ENCODE results near the gene SCN2A.
A peak's percentile ranks its signal among the peaks of the same experiment; 100 is the strongest.
"Not testable (repeated sequence)": the region's sequence is repeated elsewhere in the genome, so short reads cannot be mapped to it uniquely, and the experiment has no call there.

Gene SCN2A

DNA sequence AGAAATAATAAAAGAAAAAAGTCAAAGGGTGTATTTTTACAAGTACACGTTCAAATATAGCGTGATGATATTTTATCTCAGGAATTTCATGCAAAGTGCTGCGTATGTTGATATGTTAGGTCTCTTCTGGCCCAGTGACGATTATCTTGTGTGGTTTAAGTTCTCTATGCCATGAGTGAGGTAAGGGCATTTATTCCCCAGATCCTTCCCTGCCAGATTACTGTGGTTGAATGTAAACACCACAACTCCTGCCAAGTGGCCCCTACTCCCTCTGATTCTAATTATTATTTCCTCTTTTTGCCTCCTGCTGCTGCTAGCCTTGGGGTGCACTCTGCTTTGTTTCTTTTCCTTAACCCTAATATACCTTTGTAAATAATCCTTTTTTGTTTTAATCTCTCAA, 12.2 kb downstream of the SCN2A start:
- no peak for DNase-seq (ENCODE audit: low read depth in 2 of 2)

DNA sequence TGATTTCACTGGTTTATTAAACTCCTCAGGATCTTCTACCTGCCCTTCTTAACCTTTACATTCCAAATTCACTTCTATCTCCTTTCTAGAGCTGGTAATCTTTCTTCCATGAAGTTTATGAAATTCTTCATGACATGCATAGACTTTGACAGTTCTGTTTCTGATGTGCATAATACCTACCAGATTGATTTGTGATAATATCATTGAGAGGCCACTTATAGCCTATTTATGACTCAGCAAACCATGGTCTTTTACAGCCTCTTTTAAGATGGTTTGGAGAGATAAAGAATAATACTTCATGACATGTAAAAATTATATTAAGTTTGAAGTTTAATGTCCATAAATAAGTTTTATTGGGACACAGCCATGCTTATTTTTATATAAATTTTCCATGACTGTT, 14.0 kb downstream of the SCN2A start:
- no peak for DNase-seq (ENCODE audit: low read depth in 2 of 2)

DNA sequence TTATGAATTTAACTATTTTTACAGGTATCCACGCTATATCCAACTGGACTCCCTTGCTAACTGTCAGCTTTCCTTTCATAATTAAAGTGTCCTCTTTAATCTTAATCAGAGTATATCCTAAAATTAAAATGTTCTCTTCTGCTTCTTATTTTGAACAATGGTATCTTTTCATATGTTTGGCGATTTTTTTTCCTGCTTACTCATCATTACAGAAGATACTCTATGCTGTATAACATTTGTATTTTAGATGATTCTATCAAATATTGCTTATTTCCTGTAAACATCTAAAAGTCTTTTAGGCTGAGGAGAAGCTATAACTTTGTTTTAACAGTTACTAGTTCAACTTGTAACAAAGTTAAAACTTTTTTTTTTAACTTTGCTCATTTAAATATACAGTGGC, 17.4 kb downstream of the SCN2A start:
- DNase-seq (ENCODE audit: low read depth in 2 of 2): no peak

- DNase-seq (ENCODE audit: low read depth in 2 of 2): not testable (repeated sequence)
Observed at GRCh38 chr2:165260347-165260746, 21.1 kb downstream of the SCN2A start.

- DNase-seq (ENCODE audit: low read depth in 2 of 2): no peak
Observed at GRCh38 chr2:165268754-165269153, 29.5 kb downstream of the SCN2A start.

- DNase-seq (ENCODE audit: low read depth in 2 of 2): no peak
Observed at GRCh38 chr2:165273176-165273575, 34.0 kb downstream of the SCN2A start.

DNA sequence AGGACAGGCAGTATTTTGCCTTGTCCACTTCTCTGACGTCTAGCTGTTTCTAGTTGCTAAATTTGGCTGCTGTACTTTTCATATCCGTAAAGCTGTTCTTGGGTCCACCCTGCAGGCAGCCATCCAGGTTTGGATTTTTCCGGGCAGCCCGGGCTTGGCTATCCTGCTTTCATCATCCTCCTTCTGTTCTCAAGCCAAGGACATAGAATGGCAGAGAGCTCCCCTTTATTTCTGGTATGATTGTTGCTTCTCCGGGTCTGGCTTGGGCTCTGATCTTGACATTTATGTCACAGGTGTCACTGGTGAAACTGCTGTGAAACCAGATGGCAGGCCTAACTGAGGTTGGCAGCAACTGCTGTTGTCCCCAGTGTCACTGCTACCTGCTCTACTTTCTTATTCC, 35.5 kb downstream of the SCN2A start:
- DNase-seq (ENCODE audit: low read depth in 2 of 2): no peak

- DNase-seq (ENCODE audit: low read depth in 2 of 2): no peak
Observed at GRCh38 chr2:165275932-165276331, 36.7 kb downstream of the SCN2A start.

GRCh38 chr2:165277295-165277694, 38.1 kb downstream of the SCN2A start:
- no peak for DNase-seq (ENCODE audit: low read depth in 2 of 2)

- no peak for DNase-seq (ENCODE audit: low read depth in 2 of 2)
Observed at GRCh38 chr2:165277860-165278656, 38.8 kb downstream of the SCN2A start.

DNA sequence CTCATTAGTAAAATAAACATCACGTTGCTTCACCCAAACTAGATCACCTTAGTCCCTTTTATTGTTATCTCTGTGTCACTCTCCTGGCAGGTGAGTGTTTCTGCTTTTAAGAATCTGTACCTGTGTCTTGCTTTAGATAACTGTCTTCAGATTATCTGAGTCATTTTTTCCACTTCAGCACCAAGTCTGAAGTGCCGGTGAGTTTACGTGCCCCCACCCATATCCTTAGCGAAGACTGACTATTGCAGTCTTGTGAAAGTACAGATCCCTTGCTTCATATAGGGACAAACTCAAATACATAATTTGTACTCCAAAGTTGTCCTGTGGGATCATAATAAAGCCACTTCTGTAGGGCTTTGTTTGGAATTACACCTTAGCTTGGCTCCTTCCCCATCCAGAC, 41.1 kb downstream of the SCN2A start:
- no peak for DNase-seq (ENCODE audit: low read depth in 2 of 2)

- DNase-seq (ENCODE audit: low read depth in 2 of 2): no peak
Observed at GRCh38 chr2:165281387-165281786, 42.2 kb downstream of the SCN2A start.

- DNase-seq (ENCODE audit: low read depth in 2 of 2): no peak
Observed at GRCh38 chr2:165283342-165283741, 44.1 kb downstream of the SCN2A start.

DNA sequence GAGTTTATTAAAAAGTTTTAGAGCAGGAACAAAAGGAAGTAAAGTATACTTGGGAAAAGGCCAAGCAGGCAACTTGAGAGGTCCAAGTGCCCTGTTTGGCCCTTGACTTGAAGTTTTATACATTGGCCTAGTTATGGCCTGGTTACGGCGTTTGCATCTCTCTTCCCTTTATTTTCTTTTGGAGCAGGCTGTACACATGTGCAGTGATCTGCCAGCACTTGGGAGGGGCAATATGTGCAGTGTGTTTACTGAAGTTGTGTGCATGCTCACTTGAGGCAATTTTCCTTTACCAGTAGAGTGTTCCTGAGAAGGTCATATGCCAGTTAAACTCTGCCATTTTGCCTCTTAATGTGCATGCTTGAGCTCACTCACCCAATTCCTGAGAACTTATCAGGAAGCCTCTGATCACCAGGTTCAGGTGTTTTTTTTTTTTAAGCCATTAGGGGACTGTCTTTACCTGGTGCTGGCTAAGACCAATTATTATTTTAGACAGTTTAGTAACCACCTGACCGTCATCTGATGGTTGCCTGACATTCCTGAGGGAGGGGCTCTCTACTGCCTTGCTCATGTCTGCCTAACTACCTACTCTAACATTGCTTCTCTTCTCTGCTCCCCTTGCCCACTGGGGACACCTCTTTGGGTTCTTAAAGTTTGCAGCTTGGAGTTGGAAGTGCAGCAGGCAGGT, 48.0 kb downstream of the SCN2A start:
- DNase-seq (ENCODE audit: low read depth in 2 of 2): no peak

- DNase-seq (ENCODE audit: low read depth in 2 of 2): no peak
Observed at GRCh38 chr2:165289069-165289468, 49.9 kb downstream of the SCN2A start.

GRCh38 chr2:165293440-165294420, 54.5 kb downstream of the SCN2A start:
- DNase-seq (ENCODE audit: low read depth in 2 of 2): peak in 1 of 2 donors; percentile 21

DNA sequence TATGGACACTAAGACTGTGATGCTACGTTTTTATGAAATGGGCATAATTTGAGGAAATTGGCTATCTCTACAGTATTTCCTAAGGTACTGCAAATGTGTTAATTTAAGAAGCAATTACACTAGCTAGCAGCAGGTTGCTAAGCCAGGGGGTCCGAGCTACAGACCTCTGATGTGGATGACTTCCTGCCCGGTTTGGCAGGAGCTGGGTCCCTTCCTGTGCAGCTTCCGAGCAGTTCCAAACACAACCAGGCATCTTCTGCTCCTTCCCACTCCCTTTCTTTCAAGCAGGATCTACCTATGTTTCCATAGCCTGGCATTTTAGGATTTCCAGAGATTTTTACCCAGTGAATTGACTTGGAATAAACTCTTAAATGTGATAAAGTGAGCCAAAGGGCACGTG, 55.7 kb downstream of the SCN2A start:
- no peak for DNase-seq (ENCODE audit: low read depth in 2 of 2)

DNA sequence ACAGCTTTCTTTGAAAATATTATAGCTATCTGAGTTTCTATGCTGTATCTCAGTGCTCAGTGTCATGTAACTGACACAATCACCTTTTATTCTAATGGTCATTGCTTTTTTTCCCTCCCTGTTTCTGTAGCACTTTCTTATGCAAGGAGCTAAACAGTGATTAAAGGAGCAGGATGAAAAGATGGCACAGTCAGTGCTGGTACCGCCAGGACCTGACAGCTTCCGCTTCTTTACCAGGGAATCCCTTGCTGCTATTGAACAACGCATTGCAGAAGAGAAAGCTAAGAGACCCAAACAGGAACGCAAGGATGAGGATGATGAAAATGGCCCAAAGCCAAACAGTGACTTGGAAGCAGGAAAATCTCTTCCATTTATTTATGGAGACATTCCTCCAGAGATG, 56.4 kb downstream of the SCN2A start:
- no peak for DNase-seq (ENCODE audit: low read depth in 2 of 2)

DNA sequence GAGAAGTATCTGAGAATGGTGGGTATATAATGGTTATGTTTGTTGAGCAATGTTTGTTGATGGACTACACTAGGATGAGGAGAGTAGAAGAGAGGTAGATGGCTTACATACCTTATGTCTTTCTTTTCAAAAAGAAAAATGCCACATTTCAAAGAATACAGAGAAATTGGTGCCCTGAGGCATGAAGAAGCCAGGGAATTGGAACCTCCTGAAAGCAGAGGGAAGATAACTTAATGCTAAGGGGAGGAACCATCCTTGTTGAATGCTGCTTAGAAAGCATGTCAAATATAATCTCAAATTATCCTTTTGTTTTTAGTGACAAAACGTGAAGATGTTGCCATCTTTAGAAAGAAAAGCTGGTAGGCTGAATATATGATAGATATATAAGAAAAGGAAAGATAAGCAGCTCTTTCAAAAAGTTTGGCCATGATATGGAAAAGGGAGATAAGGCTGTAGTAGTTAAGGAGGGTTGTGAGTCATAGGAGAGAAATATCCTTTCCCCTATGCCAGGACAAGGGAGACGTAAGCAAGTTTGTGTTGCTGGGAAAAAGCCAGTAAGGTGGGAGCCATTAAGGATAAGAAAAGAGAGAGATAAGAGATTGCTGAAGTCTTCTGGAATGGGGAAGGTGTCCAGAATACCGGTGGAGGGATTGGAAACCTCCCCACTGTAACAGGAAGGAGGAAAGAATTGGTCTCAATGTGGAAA, 66.3 kb downstream of the SCN2A start:
- no peak for DNase-seq (ENCODE audit: low read depth in 2 of 2)

DNA sequence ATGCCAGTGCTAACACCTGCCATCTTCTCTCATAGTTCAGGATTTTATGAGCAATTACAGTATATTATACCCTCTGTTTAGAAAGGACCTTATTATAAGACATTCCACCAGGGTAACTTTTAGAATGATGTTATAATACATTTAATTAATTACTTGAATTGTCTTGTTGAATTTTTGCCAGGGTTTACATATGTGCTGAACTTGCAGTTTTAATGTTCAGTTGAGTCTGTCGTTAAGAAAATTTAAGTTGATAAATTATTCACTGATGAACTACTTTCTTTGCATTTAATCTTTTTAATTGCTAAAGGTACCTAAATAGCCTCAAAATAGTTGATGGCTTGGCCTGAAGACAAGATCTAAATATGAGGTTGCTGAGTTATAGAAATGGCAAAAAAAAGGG, 68.1 kb downstream of the SCN2A start:
- no peak for DNase-seq (ENCODE audit: low read depth in 2 of 2)

DNA sequence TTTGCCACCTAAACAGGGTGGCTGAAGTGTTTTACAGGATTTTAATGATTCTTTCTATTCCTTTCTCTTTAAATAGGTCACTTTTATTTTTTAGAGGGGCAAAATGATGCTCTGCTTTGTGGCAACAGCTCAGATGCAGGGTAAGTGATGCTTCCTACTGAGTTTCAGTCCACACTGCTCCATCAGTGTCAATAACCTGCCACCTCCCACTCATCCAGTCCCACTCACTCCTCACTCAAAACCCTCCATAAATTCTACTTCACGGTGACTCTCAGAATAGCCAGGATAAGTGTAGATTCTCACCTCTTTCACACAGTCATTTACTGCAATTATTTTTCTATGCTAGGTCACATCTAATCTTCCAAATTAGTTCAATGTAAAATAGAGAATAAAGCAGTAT, 72.7 kb downstream of the SCN2A start:
- DNase-seq (ENCODE audit: low read depth in 2 of 2): no peak

DNA sequence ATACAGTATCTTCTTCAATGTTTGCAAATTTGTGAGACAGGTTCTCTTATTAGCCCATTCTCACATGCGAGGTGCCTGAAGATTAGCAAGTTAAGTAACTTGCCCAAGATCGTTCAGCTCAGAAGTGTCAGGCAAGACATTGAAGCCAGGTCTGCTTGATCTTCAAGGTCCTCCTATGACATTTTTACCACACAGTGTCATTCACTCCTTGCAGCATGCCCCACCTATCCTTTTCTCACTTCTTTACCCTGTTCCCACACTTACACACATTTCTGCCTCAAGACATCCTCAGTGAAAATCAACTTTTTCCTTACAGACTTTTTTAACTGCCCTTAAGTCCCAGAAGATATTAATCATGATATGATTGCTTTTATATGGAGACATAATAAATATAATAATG, 73.8 kb downstream of the SCN2A start:
- no peak for DNase-seq (ENCODE audit: low read depth in 2 of 2)

Data from stimulated activated CD8-positive, alpha-beta memory T cell treated with anti-CD3 and anti-CD28 coated beads, Interleukin-7, amount 100 ng/mL, for 4 hours (primary cell).